Activated CD4-positive, alpha-beta T cell treated with anti-CD3 and anti-CD28 coated beads for 36 hours (primary cell): ENCODE results near the gene SLC5A11. TPM values are rescaled to one million over a fixed set of nuclear protein-coding genes. Genes with fewer than 3 reads are reported as not detected.
"Not testable (repeated sequence)": the region's sequence is repeated elsewhere in the genome, so short reads cannot be mapped to it uniquely, and the experiment has no call there.

Source experiments
- ATAC-seq: fragments of 200-7000 bp; cut with Tn5 transposase; one replicate; pipeline ENCODE4 v1.10.0; 2021; ENCODE audit warnings: mild to moderate bottlenecking, moderate library complexity
- CTCF ChIA-PET: fragments of 350-600 bp; sonication (Branson Sonifier 250); formaldehyde crosslinking; loops from one replicate; lab custom pipeline; 2021; ENCODE audit warnings: antibody characterized with exemption; lab: Charles Lee
- POLR2A ChIA-PET: fragments of 350-600 bp; sonication (Branson Sonifier 250); formaldehyde crosslinking; loops from one replicate; lab custom pipeline; 2021; ENCODE audit warnings: antibody characterized with exemption, inconsistent platforms; lab: Charles Lee
- DNase-seq: peaks from one replicate; pipeline ENCODE4 v3.0.0-alpha.2; 2020
- H3K27ac Mint-ChIP-seq: one replicate; pipeline ENCODE4 v1.8.0; 2021; ENCODE audit warnings: mixed read lengths
- H3K27me3 Mint-ChIP-seq: one replicate; pipeline ENCODE4 v1.8.0; 2021; ENCODE audit warnings: mixed read lengths
- H3K36me3 Mint-ChIP-seq: one replicate; pipeline ENCODE4 v1.8.0; 2021; ENCODE audit warnings: low read depth, mixed read lengths
- H3K4me1 Mint-ChIP-seq: one replicate; pipeline ENCODE4 v1.8.0; 2021; ENCODE audit warnings: mixed read lengths
- H3K4me3 Mint-ChIP-seq: one replicate; pipeline ENCODE4 v1.8.0; 2021; ENCODE audit warnings: mild to moderate bottlenecking, moderate library complexity, mixed read lengths
- H3K9me3 Mint-ChIP-seq: one replicate; pipeline ENCODE4 v1.8.0; 2021; ENCODE audit warnings: low read depth, mixed read lengths
- intact Hi-C, 2 experiments: fragments of 100-400 bp; cut with DNase I in 1 of 2; cut with micrococcal nuclease in 1 of 2; formaldehyde crosslinking; loops; one replicate each; pipeline versions ENCODE4 v1.14.2 to v1.15.1; 2022 to 2024; cut with DNase I, micrococcal nuclease
- total RNA-seq, 2 experiments: library from RNA; stranded (reverse); gene quantifications; one replicate each; pipeline ENCODE4 v1.2.3, GENCODE V29; 2021

SLC5A11 gene
- total RNA-seq, 2 experiments from 2014 or later, result not detected

DNA sequence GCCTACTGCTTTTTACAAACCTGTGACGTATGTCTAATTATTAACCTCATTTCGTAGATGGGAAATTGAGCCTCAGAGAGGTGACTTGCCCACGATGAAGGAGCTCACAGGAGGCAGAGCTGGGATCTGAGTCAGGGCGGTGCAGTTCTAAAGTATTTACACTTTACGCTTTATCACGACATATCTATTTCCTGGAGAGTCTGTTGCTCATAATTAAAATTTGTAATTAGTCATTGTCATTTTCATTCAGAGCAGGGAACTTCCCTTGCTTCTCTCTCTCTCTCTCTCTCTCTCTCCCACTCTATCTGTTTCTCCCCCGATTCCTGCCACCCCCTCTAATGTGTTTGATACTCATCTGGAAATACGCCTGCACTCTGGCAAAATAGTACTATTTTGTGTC is 5.9 kb downstream of the SLC5A11 start:
- DNase-seq, result peak; percentile 64
- no peak overlapping the region for H3K4me3 Mint-ChIP-seq
- peaks cover 4% of the 10 kb centered on the region for H3K27me3 Mint-ChIP-seq
- peak overlapping the region; percentile 20 for H3K27ac Mint-ChIP-seq
- peak; percentile 83 for ATAC-seq
- H3K4me1 Mint-ChIP-seq, result peaks cover 17% of the 10 kb centered on the region
- H3K36me3 Mint-ChIP-seq, result no peaks in the 10 kb centered on the region
- ChIA-PET CTCF (interaction anchor here (0.7 kb wide), 1 partner anchor 19 kb away, joined by 5 read pairs; no protein-coding TSS in a partner anchor), POLR2A (interaction anchor here (0.6 to 0.7 kb wide), 2 partner anchors 104 to 213 kb away, joined by 3 to 4 read pairs; no protein-coding TSS in a partner anchor)
- no peaks in the 10 kb centered on the region for H3K9me3 Mint-ChIP-seq
- intact Hi-C loops, result loop anchor here in 1 of 2 experiments (1.0 to 5.0 kb wide), 3 partner anchors 129 to 182 kb away; no protein-coding TSS in a partner anchor

DNA sequence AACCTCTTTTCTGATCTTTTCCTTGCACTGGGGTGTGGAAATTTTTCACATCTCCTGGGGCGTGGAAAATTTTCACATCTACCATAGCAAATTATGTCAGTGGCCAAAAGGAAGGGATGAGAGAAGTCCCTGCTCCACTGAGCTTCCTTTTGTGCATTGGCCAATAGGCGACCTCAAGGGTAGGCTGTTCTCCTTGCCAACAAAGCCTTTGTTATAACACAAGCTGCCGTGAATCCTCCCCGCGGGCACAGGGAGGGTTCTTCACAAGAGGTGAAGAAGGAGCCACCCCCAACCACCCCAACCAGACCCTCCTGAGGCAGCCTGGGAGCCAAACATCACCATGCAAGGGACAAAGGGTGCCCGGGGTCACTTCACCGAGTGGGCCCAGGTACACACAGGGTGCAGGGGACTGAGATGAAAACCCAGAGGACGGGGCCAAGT is 6.5 kb downstream of the SLC5A11 start:
- Mint-ChIP-seq H3K36me3 (no peaks in the 10 kb centered on the region), H3K9me3 (no peaks in the 10 kb centered on the region), H3K27me3 (peaks cover 4% of the 10 kb centered on the region), H3K4me1 (peaks cover 17% of the 10 kb centered on the region), H3K4me3 (no peak overlapping the region), H3K27ac (no peak overlapping the region)
- intact Hi-C loops, result loop anchor here in 1 of 2 experiments (5.0 kb wide), 2 partner anchors 130 to 155 kb away; no protein-coding TSS in a partner anchor
- no peak for ATAC-seq
- POLR2A ChIA-PET, result interaction anchor here (0.6 kb wide), 1 partner anchor 104 kb away, joined by 3 read pairs; no protein-coding TSS in a partner anchor
- CTCF ChIA-PET, result no interaction called here
- no peak for DNase-seq

DNA sequence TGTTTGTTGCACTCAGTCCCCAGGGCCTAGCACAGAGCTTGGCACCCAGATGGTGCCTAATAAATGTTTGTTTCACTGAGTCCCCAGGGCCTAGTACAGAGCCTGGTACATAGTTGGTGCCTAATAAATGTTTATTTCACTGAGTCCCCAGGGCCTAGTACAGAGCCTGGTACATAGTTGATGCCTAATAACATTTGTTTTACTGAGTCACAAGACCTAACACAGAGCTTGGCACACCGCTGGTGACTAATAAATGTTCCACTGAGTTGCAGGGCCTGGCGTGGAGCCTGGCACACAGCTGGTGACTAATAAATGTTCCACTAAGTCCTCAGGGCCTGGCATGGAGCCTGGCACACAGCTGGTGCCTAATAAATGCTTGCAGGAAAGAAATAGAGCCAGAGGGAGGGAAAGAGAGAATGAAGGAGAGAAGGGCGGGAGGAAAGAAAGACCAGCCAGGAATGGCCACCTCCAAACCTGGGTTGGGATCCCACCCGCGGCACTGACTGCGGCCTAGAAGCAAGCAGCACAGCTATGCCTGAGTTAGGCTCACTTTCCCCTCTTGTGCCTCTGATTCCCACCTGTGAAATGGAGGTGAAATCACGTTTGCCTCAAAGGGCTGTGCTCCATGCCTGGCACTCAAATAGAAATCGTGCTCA is 7.5 kb downstream of the SLC5A11 start:
- intact Hi-C loops, result loop anchor here in 1 of 2 experiments (5.0 kb wide), 2 partner anchors 131 to 154 kb away; no protein-coding TSS in a partner anchor
- CTCF ChIA-PET, result interaction anchor here (0.7 kb wide), 1 partner anchor 54 kb away, joined by 3 read pairs; no protein-coding TSS in a partner anchor
- ATAC-seq (no peak), DNase-seq (peak; percentile 22)
- POLR2A ChIA-PET, result interaction anchor here (0.6 kb wide), 1 partner anchor 17 kb away, joined by 3 read pairs; no protein-coding TSS in a partner anchor
- H3K27ac Mint-ChIP-seq, result no peak overlapping the region
- peaks cover 8% of the 10 kb centered on the region for H3K27me3 Mint-ChIP-seq
- H3K4me1 Mint-ChIP-seq, result peaks cover 17% of the 10 kb centered on the region
- H3K36me3 Mint-ChIP-seq, result no peaks in the 10 kb centered on the region
- H3K4me3 Mint-ChIP-seq, result no peak overlapping the region
- no peaks in the 10 kb centered on the region for H3K9me3 Mint-ChIP-seq

GRCh38 chr16:24853830-24854229 is 8.1 kb downstream of the SLC5A11 start:
- DNase-seq (peak; percentile 9), ATAC-seq (no peak)
- CTCF ChIA-PET, result interaction anchor here (0.7 kb wide), 1 partner anchor 54 kb away, joined by 3 read pairs; no protein-coding TSS in a partner anchor
- Mint-ChIP-seq H3K27me3 (peaks cover 11% of the 10 kb centered on the region), H3K27ac (no peak overlapping the region), H3K4me3 (no peak overlapping the region), H3K36me3 (no peaks in the 10 kb centered on the region), H3K4me1 (peaks cover 17% of the 10 kb centered on the region), H3K9me3 (no peaks in the 10 kb centered on the region)
- intact Hi-C loops, result loop anchor here in 1 of 2 experiments (5.0 kb wide), 2 partner anchors 132 to 153 kb away; no protein-coding TSS in a partner anchor
- POLR2A ChIA-PET, result no interaction called here

- CTCF ChIA-PET, result no interaction called here
- H3K4me1 Mint-ChIP-seq, result peaks cover 17% of the 10 kb centered on the region
Observed at GRCh38 chr16:24854607-24855171, 8.9 kb downstream of the SLC5A11 start.

GRCh38 chr16:24855678-24856077 is 9.9 kb downstream of the SLC5A11 start:
- H3K36me3 Mint-ChIP-seq, result no peaks in the 10 kb centered on the region
- no peak overlapping the region for H3K4me3 Mint-ChIP-seq
- ATAC-seq, result no peak
- H3K4me1 Mint-ChIP-seq, result peaks cover 10% of the 10 kb centered on the region
- ChIA-PET POLR2A (no interaction called here), CTCF (no interaction called here)
- no peak overlapping the region for H3K27ac Mint-ChIP-seq
- no peak for DNase-seq
- H3K9me3 Mint-ChIP-seq, result no peaks in the 10 kb centered on the region
- intact Hi-C loops, result no loop called here
- peaks cover 11% of the 10 kb centered on the region for H3K27me3 Mint-ChIP-seq

More at GRCh38 chr16:24854607-24855171, 8.9 kb downstream of the SLC5A11 start:
- no peak for DNase-seq
- no peak overlapping the region for H3K27ac Mint-ChIP-seq
- no peak overlapping the region for H3K4me3 Mint-ChIP-seq
- peaks cover 11% of the 10 kb centered on the region for H3K27me3 Mint-ChIP-seq
- intact Hi-C loops, result loop anchor here in 1 of 2 experiments (5.0 kb wide), 2 partner anchors 132 to 153 kb away; no protein-coding TSS in a partner anchor
- no peaks in the 10 kb centered on the region for H3K9me3 Mint-ChIP-seq
- POLR2A ChIA-PET, result no interaction called here
- H3K36me3 Mint-ChIP-seq, result no peaks in the 10 kb centered on the region
- no peak for ATAC-seq

GRCh38 chr16:24856871-24857270 is 11.1 kb downstream of the SLC5A11 start:
- POLR2A ChIA-PET, H3K9me3 Mint-ChIP-seq: not testable (repeated sequence)

DNA sequence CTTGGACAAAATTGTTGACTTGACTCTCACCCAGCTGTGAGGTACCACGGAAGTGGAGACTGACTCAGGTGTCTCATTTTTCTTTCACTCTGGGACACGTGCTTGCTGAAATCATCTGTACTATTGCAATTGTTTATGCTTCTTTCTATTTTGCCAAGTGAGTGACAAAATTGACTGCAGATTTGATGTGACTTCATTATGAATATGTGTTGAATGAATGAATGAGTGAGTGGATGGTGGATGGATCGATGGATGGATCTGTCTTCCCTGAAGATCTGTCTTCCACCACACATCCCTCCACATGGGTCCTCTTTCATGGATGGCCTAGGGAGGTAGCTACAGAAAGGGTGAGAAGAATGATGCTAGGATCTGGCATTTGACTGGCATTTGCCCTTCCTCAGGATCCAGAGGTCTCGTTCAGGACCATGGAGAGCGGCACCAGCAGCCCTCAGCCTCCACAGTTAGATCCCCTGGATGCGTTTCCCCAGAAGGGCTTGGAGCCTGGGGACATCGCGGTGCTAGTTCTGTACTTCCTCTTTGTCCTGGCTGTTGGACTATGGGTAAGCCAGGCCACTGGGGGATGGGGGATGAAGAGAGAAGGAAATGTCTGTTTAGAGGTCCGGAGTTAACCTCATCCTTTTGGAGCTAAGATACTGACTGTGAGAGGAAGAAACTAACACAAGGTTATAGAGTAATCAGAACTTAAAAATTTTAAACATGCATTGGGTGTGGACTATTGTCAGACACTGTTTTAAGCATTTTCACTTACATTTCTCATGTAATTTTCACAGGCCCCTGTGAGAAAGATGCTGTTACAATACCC is 12.7 kb downstream of the SLC5A11 start:
- Mint-ChIP-seq H3K27ac (no peak overlapping the region), H3K9me3 (peaks cover 2% of the 10 kb centered on the region), H3K27me3 (peaks cover 11% of the 10 kb centered on the region), H3K36me3 (no peaks in the 10 kb centered on the region), H3K4me3 (no peak overlapping the region), H3K4me1 (no peaks in the 10 kb centered on the region)
- DNase-seq, result peak; percentile 78
- intact Hi-C loops, result no loop called here
- ChIA-PET POLR2A (no interaction called here), CTCF (interaction anchor here (0.7 kb wide), 1 partner anchor 702 kb away, joined by 3 read pairs; no protein-coding TSS in a partner anchor)
- peak; percentile 39 for ATAC-seq

More at GRCh38 chr16:24856871-24857270, 11.1 kb downstream of the SLC5A11 start:
- H3K4me3 Mint-ChIP-seq, DNase-seq, H3K4me1 Mint-ChIP-seq, H3K27ac Mint-ChIP-seq, H3K36me3 Mint-ChIP-seq, intact Hi-C loops, ATAC-seq: not testable (repeated sequence)
- CTCF ChIA-PET, result interaction anchor here (1.0 kb wide), 1 partner anchor 233 kb away, joined by 3 read pairs; no protein-coding TSS in a partner anchor
- H3K27me3 Mint-ChIP-seq, result peaks cover 11% of the 10 kb centered on the region

GRCh38 chr16:24861461-24861860 is 15.7 kb downstream of the SLC5A11 start:
- ATAC-seq (no peak), DNase-seq (no peak)
- H3K36me3 Mint-ChIP-seq, result peaks cover 4% of the 10 kb centered on the region
- POLR2A ChIA-PET, result no interaction called here
- H3K27me3 Mint-ChIP-seq, result peaks cover 9% of the 10 kb centered on the region
- no peaks in the 10 kb centered on the region for H3K4me1 Mint-ChIP-seq
- intact Hi-C loops, result no loop called here
- no peak overlapping the region for H3K4me3 Mint-ChIP-seq
- peaks cover 14% of the 10 kb centered on the region for H3K9me3 Mint-ChIP-seq
- CTCF ChIA-PET, result no interaction called here
- H3K27ac Mint-ChIP-seq, result no peak overlapping the region

DNA sequence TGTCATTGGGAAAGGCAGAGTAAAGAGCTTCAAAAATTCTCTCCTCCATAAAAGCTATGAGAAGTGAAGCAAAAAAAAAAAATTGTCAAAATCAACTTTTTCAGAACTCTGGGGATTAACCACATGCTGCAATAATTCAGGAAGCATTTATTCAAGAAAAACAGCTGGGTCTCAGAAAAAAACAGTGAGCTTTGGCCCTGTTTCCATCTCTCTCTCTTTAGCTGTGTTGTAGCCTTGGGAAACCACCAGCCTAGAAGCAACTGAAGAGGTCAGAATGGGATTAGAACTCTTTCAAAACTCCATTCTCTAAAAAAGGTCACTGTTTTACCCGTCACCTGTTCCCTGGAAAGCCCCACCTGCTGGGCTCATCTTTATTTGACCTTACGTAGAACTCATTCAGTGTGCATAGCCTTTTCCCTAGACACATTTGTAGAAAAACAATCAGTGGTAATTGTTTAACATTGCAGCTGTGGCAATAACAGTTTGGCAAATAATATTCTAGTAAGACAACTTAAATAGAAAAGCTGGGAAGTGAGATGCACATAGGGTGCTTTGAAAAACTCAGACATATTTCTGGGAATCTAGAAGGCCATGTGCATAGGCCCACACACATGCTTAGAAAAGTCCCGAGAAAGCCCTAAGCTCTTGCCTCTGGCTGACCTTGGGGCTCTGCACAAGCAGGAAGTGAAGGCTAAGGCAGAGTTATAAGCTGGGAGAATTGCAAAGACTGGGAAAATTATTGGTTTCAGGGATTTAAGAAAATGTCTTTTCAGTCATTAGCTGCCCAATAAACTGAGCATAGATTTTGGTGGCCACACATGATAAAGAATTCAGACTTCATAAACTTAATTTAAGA is 18.0 kb downstream of the SLC5A11 start:
- Mint-ChIP-seq H3K9me3 (peaks cover 14% of the 10 kb centered on the region), H3K36me3 (peaks cover 4% of the 10 kb centered on the region), H3K27ac (no peak overlapping the region), H3K4me3 (no peak overlapping the region), H3K27me3 (peaks cover 2% of the 10 kb centered on the region), H3K4me1 (no peaks in the 10 kb centered on the region)
- ATAC-seq (no peak), DNase-seq (no peak)
- ChIA-PET POLR2A (no interaction called here), CTCF (interaction anchor here (0.7 to 1.1 kb wide), 2 partner anchors 43 to 68 kb away, joined by 3 read pairs; no protein-coding TSS in a partner anchor)
- intact Hi-C loops, result no loop called here
